ENCODE data around the gene DHH.
"Not testable (repeated sequence)": the region's sequence is repeated elsewhere in the genome, so short reads cannot be mapped to it uniquely, and the experiment has no call there.

GRCh38 chr12:49136997-49137396, 42.4 kb upstream of the DHH start:
- TF ChIP-seq ZNF138 (CRISPR knock-in tag; conservative IDR thresholded peaks at IDR 0.05); SOX15 (CRISPR knock-in tag; IDR thresholded peaks at IDR 0.05); USF1 (CRISPR knock-in tag; IDR thresholded peaks at IDR 0.05); FOXK1 (CRISPR knock-in tag; IDR thresholded peaks at IDR 0.05); RELA (CRISPR knock-in tag; IDR thresholded peaks at IDR 0.05; ENCODE audit: borderline replicate concordance); SP1 (CRISPR knock-in tag; conservative IDR thresholded peaks at IDR 0.05): not testable (repeated sequence)
- TF ChIP-seq, protein P1, sequence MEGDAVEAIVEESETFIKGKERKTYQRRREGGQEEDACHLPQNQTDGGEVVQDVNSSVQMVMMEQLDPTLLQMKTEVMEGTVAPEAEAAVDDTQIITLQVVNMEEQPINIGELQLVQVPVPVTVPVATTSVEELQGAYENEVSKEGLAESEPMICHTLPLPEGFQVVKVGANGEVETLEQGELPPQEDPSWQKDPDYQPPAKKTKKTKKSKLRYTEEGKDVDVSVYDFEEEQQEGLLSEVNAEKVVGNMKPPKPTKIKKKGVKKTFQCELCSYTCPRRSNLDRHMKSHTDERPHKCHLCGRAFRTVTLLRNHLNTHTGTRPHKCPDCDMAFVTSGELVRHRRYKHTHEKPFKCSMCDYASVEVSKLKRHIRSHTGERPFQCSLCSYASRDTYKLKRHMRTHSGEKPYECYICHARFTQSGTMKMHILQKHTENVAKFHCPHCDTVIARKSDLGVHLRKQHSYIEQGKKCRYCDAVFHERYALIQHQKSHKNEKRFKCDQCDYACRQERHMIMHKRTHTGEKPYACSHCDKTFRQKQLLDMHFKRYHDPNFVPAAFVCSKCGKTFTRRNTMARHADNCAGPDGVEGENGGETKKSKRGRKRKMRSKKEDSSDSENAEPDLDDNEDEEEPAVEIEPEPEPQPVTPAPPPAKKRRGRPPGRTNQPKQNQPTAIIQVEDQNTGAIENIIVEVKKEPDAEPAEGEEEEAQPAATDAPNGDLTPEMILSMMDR (IDR thresholded peaks at IDR 0.05) = not testable (repeated sequence)
- TF ChIP-seq, protein P2, sequence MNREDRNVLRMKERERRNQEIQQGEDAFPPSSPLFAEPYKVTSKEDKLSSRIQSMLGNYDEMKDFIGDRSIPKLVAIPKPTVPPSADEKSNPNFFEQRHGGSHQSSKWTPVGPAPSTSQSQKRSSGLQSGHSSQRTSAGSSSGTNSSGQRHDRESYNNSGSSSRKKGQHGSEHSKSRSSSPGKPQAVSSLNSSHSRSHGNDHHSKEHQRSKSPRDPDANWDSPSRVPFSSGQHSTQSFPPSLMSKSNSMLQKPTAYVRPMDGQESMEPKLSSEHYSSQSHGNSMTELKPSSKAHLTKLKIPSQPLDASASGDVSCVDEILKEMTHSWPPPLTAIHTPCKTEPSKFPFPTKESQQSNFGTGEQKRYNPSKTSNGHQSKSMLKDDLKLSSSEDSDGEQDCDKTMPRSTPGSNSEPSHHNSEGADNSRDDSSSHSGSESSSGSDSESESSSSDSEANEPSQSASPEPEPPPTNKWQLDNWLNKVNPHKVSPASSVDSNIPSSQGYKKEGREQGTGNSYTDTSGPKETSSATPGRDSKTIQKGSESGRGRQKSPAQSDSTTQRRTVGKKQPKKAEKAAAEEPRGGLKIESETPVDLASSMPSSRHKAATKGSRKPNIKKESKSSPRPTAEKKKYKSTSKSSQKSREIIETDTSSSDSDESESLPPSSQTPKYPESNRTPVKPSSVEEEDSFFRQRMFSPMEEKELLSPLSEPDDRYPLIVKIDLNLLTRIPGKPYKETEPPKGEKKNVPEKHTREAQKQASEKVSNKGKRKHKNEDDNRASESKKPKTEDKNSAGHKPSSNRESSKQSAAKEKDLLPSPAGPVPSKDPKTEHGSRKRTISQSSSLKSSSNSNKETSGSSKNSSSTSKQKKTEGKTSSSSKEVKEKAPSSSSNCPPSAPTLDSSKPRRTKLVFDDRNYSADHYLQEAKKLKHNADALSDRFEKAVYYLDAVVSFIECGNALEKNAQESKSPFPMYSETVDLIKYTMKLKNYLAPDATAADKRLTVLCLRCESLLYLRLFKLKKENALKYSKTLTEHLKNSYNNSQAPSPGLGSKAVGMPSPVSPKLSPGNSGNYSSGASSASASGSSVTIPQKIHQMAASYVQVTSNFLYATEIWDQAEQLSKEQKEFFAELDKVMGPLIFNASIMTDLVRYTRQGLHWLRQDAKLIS (CRISPR knock-in tag; IDR thresholded peaks at IDR 0.05; ENCODE audit: borderline replicate concordance) = not testable (repeated sequence)
